HUDEP-2 (cell line): ENCODE data around the gene TBCB.
"Not testable (repeated sequence)": the region's sequence is repeated elsewhere in the genome, so short reads cannot be mapped to it uniquely, and the experiment has no call there.

Experiments used
- DNase-seq, 76 experiments: peaks; one replicate each; lab custom pipeline; 2025; ENCODE audit not compliant: unreplicated experiment in 76 of 76; lab: John Stamatoyannopoulos, UW

TBCB gene

DNA sequence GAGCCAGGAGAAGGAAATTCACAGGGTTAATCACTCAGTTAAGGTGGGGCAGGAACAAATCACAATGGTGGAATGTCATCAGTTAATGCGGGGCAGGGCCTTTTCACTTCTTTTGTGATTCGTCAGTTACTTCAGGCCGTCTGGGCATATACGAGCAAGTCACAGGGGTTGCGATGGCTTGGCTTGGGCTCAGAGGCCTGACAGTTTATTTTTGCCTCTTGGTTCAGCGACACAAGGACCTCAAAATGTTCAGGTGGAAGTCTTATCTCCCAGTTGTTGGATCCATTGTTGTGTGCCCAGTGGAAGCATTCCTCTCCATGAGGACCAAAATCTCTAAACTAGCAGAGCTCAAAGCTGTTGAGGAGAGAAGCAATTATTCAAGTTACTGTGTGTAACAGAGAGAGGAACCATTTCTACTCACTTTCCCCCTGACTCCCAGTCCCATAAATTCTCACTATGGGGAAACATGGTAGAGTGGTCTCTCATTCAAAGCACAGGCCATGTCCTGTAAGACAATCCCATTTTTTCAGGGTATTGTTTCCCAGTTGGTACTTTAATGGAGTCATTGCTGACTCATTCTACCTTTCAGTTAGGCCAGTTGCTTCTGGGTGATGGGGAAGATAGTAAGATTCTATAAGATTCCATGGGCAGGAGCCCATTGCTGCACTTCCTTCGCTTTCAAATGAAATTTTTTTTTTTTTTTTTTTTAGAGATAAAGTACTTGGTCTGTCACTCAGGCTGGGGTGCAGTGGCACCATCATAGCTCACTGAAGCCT lies 45.7 kb downstream of the TBCB start:
- no peak for DNase-seq

DNA sequence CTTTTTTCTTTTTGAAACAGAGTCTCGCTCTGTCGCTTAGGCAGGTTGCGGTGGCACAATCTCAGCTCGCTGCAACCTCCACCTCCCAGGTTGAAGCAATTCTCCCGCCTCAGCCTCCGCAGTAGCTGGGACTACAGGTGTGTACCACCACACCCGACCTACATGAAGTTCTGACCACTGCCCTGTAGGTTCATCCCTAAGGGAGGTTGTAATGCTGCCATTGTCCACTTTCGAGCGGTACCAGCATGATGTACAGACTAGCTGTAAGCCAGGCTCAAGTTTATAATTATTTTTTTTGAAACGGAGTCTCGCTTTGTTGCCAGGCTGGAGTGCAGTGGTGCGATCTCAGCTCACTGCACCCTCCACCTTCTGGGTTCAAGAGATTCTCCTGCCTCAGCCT lies 48.5 kb downstream of the TBCB start:
- DNase-seq, result no peak

DNA sequence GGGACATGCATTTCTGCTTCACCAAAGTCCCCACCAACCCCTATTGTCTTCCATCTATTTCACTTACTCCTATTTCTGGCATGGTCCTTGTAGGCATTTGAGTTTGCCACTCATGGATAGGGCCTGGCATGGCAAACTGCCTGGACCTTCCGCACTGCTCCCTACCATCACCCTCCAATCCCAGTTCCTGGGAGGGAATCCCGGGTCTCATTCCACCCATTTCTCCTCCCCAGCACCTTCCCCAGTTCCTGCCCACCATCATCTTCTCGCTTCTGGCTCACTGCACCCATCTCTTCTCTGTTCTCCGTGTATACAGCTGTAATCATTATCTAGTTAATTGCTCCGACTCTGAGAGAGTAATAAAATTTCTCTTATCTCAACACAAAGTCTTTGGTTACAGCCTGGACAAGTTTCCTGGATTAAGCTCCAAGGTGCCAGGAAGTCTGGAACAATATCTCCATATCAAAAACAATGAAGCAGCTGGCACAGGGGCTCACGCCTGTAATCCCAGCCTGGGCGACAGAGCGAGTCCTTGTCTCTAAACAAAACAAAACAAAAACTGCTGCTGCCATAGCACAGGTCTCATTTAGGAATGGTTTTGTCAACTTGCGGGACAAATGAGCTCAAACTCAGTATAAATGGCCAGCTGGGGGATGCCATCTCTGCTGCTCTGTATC lies 54.0 kb downstream of the TBCB start:
- no peak for DNase-seq

DNA sequence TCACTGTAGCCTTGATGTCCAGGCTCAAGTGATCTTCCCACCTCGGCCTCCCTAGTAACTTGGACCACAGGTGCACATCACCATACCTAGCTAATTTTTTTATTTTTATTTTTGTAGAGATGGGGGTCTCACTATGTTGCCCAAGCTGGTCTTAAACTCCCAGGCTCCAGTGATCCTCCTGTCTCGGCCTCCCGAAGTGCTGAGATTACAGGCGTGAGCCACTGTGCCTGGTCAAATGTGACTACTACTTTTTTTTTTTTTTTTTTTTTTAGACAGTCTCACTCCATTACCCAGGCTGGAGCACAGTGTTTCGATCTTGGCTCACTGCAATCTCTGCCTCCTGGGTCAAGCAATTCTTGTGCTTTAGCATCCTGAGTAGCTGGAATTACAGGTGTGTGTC lies 57.6 kb downstream of the TBCB start:
- no peak for DNase-seq

DNA sequence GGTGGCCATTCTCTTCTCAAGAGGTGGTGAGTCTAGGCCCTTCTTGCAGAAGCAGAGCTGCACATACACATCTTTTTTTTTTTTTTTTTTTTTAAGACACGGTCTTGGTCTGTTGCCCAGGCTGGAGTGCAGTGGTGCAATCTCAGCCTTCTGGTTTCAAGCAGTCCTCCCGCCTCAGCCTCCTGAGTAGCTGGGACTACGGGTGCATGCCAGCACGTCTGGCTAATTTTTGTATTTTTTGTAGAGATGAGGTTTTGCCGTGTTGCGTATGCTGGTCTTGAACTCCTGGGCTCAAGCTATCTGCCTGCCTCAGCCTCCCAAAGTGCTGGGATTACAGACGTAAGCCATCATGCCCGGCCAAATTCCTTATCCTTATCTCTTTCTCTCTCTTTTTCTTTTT lies 58.6 kb downstream of the TBCB start:
- not testable (repeated sequence) for DNase-seq
